AG10803 (cell line): Measurements from ENCODE around the gene FAM131C.
"Not testable (repeated sequence)": the region's sequence is repeated elsewhere in the genome, so short reads cannot be mapped to it uniquely, and the experiment has no call there.

Experiments
- DNase-seq: peaks from one replicate; pipeline ENCODE4 v3.0.0; 2010; ENCODE audit warnings: low read depth
- H3K4me3 ChIP-seq: 2 replicates; pipeline ENCODE4 v1.5.1; 2011; ENCODE audit warnings: mild to moderate bottlenecking, low read length, control low read depth
- CTCF ChIP-seq: conservative IDR thresholded peaks from 2 replicates; pipeline ENCODE4 v1.5.1; 2011; ENCODE audit warnings: mild to moderate bottlenecking, low read length, control low read depth, inconsistent platforms

FAM131C gene

GRCh38 chr1:16048573-16049189 lies 24.8 kb downstream of the FAM131C start:
- peak overlapping the region; percentile 49 for H3K4me3 ChIP-seq
- DNase-seq: peak; percentile 24
- TF ChIP-seq CTCF: no peak

- no peak for TF ChIP-seq CTCF
- DNase-seq: no peak
- no peak overlapping the region for H3K4me3 ChIP-seq
These were observed 25.5 kb downstream of the FAM131C start for GRCh38 chr1:16047791-16048475.

GRCh38 chr1:16046842-16047241 lies 26.6 kb downstream of the FAM131C start:
- TF ChIP-seq CTCF: peak; percentile 30
- peak; percentile 35 for DNase-seq
- no peak overlapping the region for H3K4me3 ChIP-seq

- no peak for DNase-seq
- TF ChIP-seq CTCF: no peak
- no peak overlapping the region for H3K4me3 ChIP-seq
These were observed 29.5 kb downstream of the FAM131C start for GRCh38 chr1:16043950-16044349.

GRCh38 chr1:16043521-16043920 lies 29.9 kb downstream of the FAM131C start, which contains the start of gene CLCNKB:
CLCNKB (plus strand) TSS chr1:16043782; CDS start chr1:16044493, 711 bp downstream.
- H3K4me3 ChIP-seq: no peak within 1 kb of the TSS
- no peak for TF ChIP-seq CTCF
- DNase-seq: no peak

- not testable (repeated sequence) for DNase-seq, H3K4me3 ChIP-seq
These were observed 30.8 kb downstream of the FAM131C start for GRCh38 chr1:16042654-16043053.

GRCh38 chr1:16042096-16042495 lies 31.4 kb downstream of the FAM131C start:
- no peak for DNase-seq
- H3K4me3 ChIP-seq: no peak overlapping the region
- TF ChIP-seq CTCF: no peak
